Motor neuron (in vitro differentiated cells): Measurements from ENCODE around the gene KDM4C. TPM values are rescaled to one million over a fixed set of nuclear protein-coding genes. Genes with fewer than 3 reads are reported as not detected.

Source experiments
- ATAC-seq, 8 experiments: fragments of 200-7000 bp; cut with Tn5 transposase; replicated peaks in 6 of 8; 2 replicates each; pipeline ENCODE4 v1.8.0; 2021; ENCODE audit warnings: mild to moderate bottlenecking in 8 of 8, moderate library complexity in 8 of 8
- H3K27ac ChIP-seq, 2 donors: fragments of 250-450 bp; sonication (Bioruptor Pico); 2 replicates each; pipeline ENCODE4 v1.9.0; 2021; ENCODE audit warnings: antibody characterized with exemption in 2 of 2, mild to moderate bottlenecking in 2 of 2, moderate library complexity in 1 of 2
- H3K4me1 ChIP-seq, 2 donors: fragments of 250-450 bp; sonication (Bioruptor Pico); replicated peaks in 1 of 2; 2 replicates each; pipeline ENCODE4 v1.6.1; 2021; ENCODE audit warnings: antibody characterized with exemption in 2 of 2, mild to moderate bottlenecking in 2 of 2, moderate library complexity in 1 of 2
- H3K4me3 ChIP-seq, 5 donors: fragments of 250-450 bp; sonication (Bioruptor Pico); 2 replicates each; pipeline ENCODE4 v1.9.0; 2021; ENCODE audit warnings: antibody characterized with exemption in 5 of 5, mild to moderate bottlenecking in 5 of 5, moderate library complexity in 4 of 5
- WGBS, 10 experiments: fragments of 450-650 bp; shearing (Covaris generic); methylation state at CpG; one replicate each; pipeline ENCODE4 v1.0.0; 2022; 5-methylcytosine and 5-hydroxymethylcytosine counted together
- in situ Hi-C, 9 experiments: fragments of 400-800 bp; cut with MboI; loops; one replicate each; pipeline ENCODE4 v1.15.0; 2021; ENCODE audit warnings: low sequenced_read_pairs in 9 of 9, low pct_unique_long_range_greater_than_20kb in 2 of 9; ENCODE audit not compliant: unreplicated experiment in 9 of 9
- total RNA-seq, 8 experiments: library from RNA; unstranded; fragments of 300-600 nt; gene quantifications; 2 replicates each; pipeline versions ENCODE4 v1.2.3 to v1.2.4, GENCODE V29; 2022

The KDM4C gene
- total RNA-seq, 8 experiments from 2014 or later, result 11.4 to 61.4 (median 25.6) TPM

DNA sequence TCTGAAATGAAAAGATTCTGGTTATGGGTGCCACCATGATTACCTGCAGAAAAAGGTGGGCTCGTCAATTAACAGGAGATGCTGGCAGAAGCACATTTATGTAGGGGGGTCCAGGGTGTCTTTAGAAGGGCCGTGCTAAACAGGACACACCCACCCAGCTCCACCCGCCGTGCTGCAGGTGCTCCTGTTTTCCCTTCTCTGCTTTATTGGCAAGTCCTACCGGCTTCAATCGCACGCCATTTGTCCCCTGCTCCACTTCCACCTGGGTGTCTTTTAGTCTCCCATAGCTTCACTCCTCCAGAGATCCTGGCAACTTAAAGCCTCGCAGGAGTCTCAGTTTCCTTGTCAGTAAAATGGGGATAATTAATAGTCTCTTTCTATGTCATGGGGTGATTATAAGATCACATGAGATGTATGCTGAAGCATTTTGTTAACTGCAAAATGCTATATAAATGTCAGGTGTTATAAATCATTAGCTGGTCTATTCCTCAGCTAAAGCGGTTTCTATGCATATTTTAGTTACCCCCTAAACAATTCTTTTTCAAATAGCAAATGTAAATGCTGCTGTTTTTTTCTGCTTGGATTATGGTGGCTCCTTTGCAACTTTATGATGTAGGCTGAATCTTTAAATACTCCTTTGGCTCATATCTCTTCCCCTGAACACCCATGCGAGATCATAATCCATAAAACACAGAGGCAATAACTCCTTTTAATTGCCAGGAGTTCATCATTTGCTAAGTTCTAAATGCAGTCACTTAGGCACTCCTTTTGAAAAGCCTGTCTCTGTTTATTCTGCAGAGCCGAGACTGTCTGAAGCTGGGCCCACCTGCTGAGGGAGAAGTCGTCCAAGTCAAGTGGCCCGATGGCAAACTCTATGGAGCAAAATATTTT lies 406.9 kb downstream of the KDM4C start:
- no peak overlapping the region for H3K27ac ChIP-seq
- ATAC-seq, result peak in 2 of 8 experiments; percentile 6 to 63
- peaks cover 0 to 13% of the 10 kb centered on the region in 2 donors for H3K4me1 ChIP-seq
- 0 to 97% (median 72%) methylated on average over 2 to 11 of the region's 13 CpGs; no CpG with 5 or more reads in 1 of the 10 experiments for WGBS, 10 experiments
- no peak overlapping the region for H3K4me3 ChIP-seq
- in situ Hi-C loops, result no loop called here

DNA sequence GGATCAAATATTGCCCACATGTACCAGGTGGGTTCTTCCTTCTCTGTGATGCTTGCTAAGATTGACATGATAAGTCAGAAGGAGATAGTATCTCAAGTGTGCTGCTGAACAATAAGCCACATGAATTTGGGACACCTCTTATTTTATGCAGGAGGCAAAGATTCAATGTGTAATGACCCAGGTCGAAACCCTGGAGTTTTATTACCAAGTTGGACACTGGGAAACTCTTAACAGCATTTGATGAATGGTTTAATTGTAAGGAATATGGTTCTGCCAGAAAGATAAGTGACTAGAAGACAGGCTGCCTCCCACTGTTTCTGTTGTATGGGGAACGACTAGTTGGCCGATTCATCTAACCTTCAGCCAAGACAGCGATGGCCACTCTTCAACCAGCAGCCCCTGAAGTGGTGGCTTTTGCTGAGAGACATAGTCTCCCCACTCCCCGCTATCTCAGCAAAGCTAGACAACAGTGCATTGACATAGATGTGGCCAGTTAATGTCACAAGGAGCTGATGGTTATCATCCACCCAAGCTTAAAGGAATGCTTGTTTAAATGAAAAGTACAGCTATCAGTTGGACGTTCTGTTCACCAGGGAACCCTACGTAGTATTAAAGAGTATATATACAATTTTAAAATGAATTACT lies 407.7 kb downstream of the KDM4C start:
- H3K4me1 ChIP-seq, result peaks cover 0 to 13% of the 10 kb centered on the region in 2 donors
- no peak overlapping the region for H3K27ac ChIP-seq
- 57 to 100% (median 81%) methylated on average over 1 to 7 of the region's 7 CpGs for WGBS, 10 experiments
- no peak overlapping the region for H3K4me3 ChIP-seq
- in situ Hi-C loops, result no loop called here
- no peak for ATAC-seq

DNA sequence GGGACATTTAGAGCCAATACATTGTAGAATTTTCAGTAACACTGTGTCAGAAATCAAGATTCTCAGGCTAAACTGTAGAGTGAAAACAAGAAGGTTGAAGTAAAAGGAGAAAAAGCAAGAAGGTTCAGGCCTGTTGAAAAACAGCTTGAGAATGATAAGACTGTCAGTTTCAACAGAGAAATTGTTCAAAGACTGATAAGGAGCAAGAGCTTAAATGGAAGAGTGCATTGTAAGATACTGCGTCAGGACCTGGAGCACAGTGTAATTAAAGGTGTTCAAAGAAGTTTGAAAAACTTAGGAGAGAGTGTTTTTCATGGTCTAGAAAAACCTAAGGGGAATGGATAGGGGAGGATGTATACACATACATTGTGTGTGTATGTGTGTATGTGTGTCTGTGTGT lies 408.3 kb downstream of the KDM4C start:
- in situ Hi-C loops, result no loop called here
- Histone ChIP-seq H3K4me3 (no peak overlapping the region), H3K27ac (no peak overlapping the region), H3K4me1 (peaks cover 0 to 15% of the 10 kb centered on the region in 2 donors)
- WGBS, 10 experiments, result 86 to 100% (median 100%) methylated on average over 1 of the region's 1 CpG; no CpG with 5 or more reads in 2 of the 10 experiments
- ATAC-seq, result no peak

DNA sequence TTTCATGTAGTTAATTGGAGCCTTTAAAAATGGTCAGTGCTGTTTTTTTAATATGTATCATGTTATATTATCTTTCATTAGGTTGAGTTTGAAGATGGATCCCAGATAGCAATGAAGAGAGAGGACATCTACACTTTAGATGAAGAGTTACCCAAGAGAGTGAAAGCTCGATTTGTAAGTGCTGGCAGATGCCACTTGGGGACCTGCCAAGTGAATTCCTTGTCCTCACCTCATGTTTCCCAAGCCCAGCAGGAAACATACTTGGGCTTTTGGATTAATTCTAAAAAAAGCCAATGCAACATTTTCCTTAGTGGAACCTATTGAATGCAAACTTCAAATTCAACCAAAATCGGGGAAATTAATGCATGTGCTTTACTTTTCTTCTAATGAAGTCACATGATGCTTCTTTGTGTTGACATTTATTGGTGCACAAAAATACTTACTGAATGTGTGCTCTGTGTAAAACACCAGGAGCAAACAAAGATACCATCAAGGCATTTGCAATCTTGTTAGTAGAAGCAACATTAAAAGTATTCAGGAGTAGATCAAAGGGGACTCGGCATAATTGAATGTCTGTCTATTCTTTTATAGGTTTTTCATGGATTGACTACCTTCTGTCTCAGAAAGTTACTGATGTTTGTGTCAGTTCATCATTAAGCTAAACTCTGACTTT lies 412.1 kb downstream of the KDM4C start:
- WGBS, 10 experiments, result 48 to 100% (median 80%) methylated on average over 1 to 3 of the region's 3 CpGs; no CpG with 5 or more reads in 1 of the 10 experiments
- ATAC-seq, result peak in 1 of 8 experiments; percentile 62
- Histone ChIP-seq H3K4me3 (no peak overlapping the region), H3K27ac (no peak overlapping the region), H3K4me1 (peaks cover 18 to 33% of the 10 kb centered on the region in 2 donors)
- in situ Hi-C loops, result no loop called here

DNA sequence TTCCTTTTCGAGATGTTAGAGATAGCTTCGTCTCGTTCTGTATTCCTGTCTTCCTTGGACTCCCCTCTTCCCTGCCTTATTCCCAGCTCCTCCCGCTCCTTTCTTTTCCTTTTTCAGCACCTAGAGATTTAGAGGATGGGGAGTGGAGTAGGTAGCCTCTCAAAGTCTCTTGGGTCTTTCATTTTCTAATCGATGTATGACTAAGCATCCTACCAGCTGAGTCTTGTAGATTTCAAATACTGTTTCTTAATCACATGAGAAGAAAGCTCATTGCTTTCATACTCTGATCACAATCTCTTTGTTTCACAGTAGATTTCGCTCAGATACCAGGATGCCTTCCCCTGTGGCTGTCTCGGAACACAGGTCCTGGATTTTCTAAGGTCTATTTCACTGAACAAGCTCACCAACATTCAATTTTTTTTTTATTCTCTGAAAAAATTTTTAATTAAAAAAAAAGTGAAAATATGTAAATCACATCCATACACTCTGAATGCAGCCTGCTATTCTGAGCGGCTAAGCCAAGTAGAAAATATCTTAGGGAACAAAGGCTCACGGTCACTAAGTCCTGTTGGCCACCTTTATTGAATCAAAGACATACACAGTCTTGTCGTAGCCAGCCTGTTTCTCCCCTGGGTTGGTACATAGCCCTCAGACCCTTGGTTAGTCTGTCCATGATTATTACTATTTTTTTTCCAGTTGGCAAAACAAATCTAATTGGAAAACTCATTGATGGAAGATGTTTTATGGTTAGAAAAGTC lies 413.8 kb downstream of the KDM4C start:
- no peak overlapping the region for H3K4me3 ChIP-seq
- ATAC-seq, result peak in 5 of 8 experiments; percentile 31 to 74 (median 50)
- 45 to 100% (median 88%) methylated on average over 2 to 10 of the region's 10 CpGs for WGBS, 10 experiments
- in situ Hi-C loops, result no loop called here
- no peak overlapping the region for H3K27ac ChIP-seq
- H3K4me1 ChIP-seq, result peaks cover 18 to 25% of the 10 kb centered on the region in 2 donors

DNA sequence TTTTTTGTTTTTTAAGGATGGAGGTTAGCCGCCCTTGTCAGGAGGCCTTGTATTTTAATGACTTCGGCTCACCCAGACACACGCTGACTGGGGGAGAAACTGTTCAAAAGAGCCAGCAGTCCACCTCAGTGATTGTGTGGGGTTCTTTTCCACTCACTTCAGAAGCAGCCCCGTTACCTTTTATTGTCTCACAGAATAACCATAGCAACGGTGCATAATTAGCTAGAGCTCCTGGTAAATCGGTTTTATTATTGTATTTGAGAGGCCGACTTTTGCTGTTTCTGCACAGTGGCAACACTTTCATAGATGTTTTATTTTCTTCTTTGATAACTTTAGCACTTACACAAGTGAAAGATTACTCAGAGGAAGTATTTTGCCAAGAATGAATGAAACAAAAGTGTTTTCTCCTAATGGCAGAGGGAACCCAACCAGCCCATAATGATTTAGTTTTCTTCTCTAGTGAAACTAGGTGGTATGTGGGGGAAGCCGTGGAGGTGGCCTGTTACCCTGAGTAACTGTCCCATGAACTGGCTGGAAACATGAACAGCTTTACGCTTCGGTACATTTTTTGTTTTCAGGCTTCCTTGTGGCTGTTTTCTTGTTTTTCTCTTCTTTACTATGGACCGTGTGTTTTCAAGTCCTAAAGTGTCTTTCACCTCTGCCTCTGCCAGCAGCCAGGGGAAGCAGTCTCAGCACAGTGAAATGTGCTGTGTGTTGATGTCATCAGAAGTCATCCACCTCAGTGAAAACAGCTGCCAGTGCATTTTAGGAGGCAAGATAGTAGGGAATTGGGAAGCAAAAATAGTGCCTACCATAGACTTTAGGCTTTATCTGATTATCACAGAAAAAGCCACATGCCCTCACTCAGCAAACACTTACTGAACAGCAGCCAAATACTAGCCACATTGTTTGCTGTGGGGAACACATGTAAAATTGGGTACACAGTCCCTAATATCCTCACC lies 414.7 kb downstream of the KDM4C start:
- peak in 5 of 8 experiments; percentile 60 to 74 (median 72) for ATAC-seq
- WGBS, 10 experiments, result 0 to 100% (median 47%) methylated on average over 1 to 8 of the region's 11 CpGs
- H3K4me1 ChIP-seq, result peaks cover 18 to 32% of the 10 kb centered on the region in 2 donors
- no peak overlapping the region for H3K27ac ChIP-seq
- H3K4me3 ChIP-seq, result no peak overlapping the region
- in situ Hi-C loops, result no loop called here

DNA sequence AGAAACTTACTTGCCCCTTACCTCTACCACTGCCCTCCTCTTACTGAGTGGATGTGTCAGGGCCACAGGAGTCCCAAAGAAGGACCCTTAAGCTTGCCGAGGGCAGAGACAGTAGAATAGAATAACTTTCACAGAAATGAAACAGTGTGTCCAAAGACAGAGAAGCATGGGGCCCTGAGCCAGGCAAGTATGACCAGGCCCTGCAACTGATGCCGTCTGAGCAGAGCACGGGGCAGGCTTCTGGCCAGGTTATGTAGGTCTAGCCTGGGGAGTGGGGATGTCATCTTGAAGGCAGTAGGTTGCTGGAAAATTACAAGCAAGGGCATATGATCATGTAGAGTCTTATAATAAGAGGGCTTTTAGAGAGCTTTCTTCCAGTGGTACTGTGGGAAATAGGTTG lies 415.4 kb downstream of the KDM4C start:
- no peak for ATAC-seq
- WGBS, 10 experiments, result 78 to 100% (median 90%) methylated on average over 1 to 3 of the region's 3 CpGs; no CpG with 5 or more reads in 5 of the 10 experiments
- in situ Hi-C loops, result no loop called here
- Histone ChIP-seq H3K27ac (no peak overlapping the region), H3K4me1 (peaks cover 18 to 32% of the 10 kb centered on the region in 2 donors), H3K4me3 (no peak overlapping the region)

DNA sequence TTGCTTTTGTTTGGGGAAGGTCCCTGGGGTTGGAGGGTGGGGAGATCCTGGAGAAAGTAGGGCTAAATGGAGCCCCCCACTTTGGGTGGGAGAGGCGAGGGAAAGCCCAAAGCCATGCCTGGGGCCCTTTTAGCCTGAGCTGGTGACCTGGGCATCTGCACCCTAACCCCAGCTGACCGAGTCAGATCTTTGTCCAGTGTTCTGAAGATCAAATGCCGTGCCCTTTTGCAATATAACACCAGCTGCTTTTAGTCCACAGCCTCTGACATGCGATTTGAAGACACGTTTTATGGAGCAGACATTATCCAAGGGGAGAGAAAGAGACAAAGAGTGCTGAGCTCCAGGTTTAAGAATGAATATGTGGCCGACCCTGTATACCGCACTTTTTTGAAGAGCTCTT lies 416.5 kb downstream of the KDM4C start:
- in situ Hi-C loops, result no loop called here
- ATAC-seq, result no peak
- Histone ChIP-seq H3K4me1 (peaks cover 18 to 32% of the 10 kb centered on the region in 2 donors), H3K4me3 (no peak overlapping the region), H3K27ac (no peak overlapping the region)
- WGBS, 10 experiments, result 40 to 100% (median 90%) methylated on average over 1 to 5 of the region's 7 CpGs; no CpG with 5 or more reads in 1 of the 10 experiments

DNA sequence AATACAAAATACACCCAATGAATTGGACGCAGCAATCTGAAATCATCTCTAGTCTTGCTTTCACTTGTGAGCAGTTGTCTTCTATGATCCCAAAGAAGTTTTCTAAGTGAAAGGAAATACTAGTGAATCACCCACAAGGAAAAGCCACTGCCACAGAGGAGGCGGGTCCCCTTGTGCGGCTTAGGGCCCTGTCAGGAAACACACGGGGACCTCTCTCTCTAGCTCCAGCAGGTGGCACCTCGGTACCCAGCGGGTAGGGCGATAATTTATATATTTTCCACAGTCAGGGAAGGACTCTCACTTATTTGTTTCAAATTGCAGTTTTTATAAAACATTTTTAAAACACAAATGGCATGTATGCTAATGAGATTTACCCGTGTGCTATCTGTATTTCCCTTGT lies 417.1 kb downstream of the KDM4C start:
- WGBS, 10 experiments, result 29 to 100% (median 89%) methylated on average over 1 to 8 of the region's 8 CpGs
- no peak overlapping the region for H3K4me3 ChIP-seq
- no peak overlapping the region for H3K27ac ChIP-seq
- peak in 2 of 8 experiments; percentile 43 to 47 for ATAC-seq
- peaks cover 18 to 32% of the 10 kb centered on the region in 2 donors for H3K4me1 ChIP-seq
- in situ Hi-C loops, result no loop called here

DNA sequence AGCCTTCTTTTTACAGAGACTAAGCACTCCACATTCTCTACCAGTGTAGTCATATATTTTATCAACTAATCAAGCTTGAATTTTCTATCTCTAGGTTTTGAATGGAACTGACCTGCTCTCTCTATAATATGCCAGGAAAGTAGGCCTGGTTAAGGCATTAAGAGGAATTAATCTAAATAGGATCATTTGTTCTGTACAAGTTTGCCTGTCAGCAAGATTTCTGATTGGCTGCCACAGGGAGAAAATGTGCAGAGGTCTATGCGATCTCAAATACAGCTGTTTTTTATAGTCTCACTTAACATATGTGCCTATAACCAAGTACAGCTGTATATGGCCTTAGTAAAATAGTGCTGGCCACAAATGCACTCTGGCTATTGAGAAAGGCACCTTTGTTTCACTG lies 418.8 kb downstream of the KDM4C start:
- H3K4me1 ChIP-seq, result peaks cover 15 to 25% of the 10 kb centered on the region in 2 donors
- in situ Hi-C loops, result no loop called here
- H3K27ac ChIP-seq, result no peak overlapping the region
- H3K4me3 ChIP-seq, result no peak overlapping the region
- 0 to 100% (median 89%) methylated on average over 1 of the region's 1 CpG; no CpG with 5 or more reads in 3 of the 10 experiments for WGBS, 10 experiments
- peak in 3 of 8 experiments; percentile 46 to 94 (median 64) for ATAC-seq

DNA sequence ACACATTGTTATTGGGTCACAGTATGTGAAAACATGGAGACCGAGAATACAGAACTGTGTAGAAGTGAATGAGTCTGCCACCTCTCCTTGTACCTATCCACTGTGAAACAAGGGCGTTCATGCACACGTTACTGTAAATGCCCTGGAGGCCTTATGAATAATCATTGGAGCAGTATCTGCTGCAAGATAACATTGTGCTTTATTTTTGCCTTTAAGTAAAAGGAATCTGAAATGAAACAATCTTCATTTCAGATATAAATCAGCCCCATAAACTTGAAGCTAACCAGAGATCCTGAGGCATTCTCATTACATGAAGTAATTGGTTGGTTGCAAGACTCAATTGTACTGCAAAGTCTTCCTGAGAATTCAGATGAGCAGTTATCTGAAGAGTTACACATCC lies 419.6 kb downstream of the KDM4C start:
- WGBS, 10 experiments, result 43 to 97% (median 90%) methylated on average over 2 to 3 of the region's 3 CpGs; no CpG with 5 or more reads in 1 of the 10 experiments
- in situ Hi-C loops, result no loop called here
- Histone ChIP-seq H3K4me3 (no peak overlapping the region), H3K27ac (no peak overlapping the region), H3K4me1 (peaks cover 6 to 17% of the 10 kb centered on the region in 2 donors)
- ATAC-seq, result no peak
